Activated gamma-delta T cell treated with Interleukin-2 at 50 U/mL for 16 hours (primary cell): ENCODE results near the gene NR6A1.

Experiments used
- DNase-seq: peaks from one replicate; pipeline ENCODE4 v3.0.0-alpha.2; 2020

Gene NR6A1

GRCh38 chr9:124720429-124721108 lies 50.5 kb downstream of the NR6A1 start:
- DNase-seq, result no peak

- no peak for DNase-seq
Measured at GRCh38 chr9:124718928-124719327, 52.2 kb downstream of the NR6A1 start.

GRCh38 chr9:124717597-124717996 lies 53.5 kb downstream of the NR6A1 start:
- DNase-seq, result no peak

- no peak for DNase-seq
Measured at GRCh38 chr9:124716808-124717207, 54.3 kb downstream of the NR6A1 start.

- no peak for DNase-seq
Measured at GRCh38 chr9:124710766-124711165, 60.3 kb downstream of the NR6A1 start.

GRCh38 chr9:124709292-124709690 lies 61.8 kb downstream of the NR6A1 start:
- DNase-seq, result no peak

- no peak for DNase-seq
Measured at GRCh38 chr9:124708633-124709291, 62.3 kb downstream of the NR6A1 start.

GRCh38 chr9:124708074-124708473 lies 63.0 kb downstream of the NR6A1 start:
- DNase-seq, result no peak

- no peak for DNase-seq
Measured at GRCh38 chr9:124707666-124708065, 63.4 kb downstream of the NR6A1 start.

- DNase-seq, result no peak
Measured at GRCh38 chr9:124706685-124707084, 64.4 kb downstream of the NR6A1 start.

- no peak for DNase-seq
Measured at GRCh38 chr9:124699575-124699974, 71.5 kb downstream of the NR6A1 start.

- DNase-seq, result no peak
Measured at GRCh38 chr9:124698265-124698664, 72.8 kb downstream of the NR6A1 start.

GRCh38 chr9:124697326-124698200 lies 73.5 kb downstream of the NR6A1 start:
- DNase-seq, result no peak

- no peak for DNase-seq
Measured at GRCh38 chr9:124696101-124696500, 75.0 kb downstream of the NR6A1 start.

GRCh38 chr9:124695280-124695890 lies 75.7 kb downstream of the NR6A1 start:
- no peak for DNase-seq

- DNase-seq, result no peak
Measured at GRCh38 chr9:124694414-124695279, 76.5 kb downstream of the NR6A1 start.

GRCh38 chr9:124693403-124693802 lies 77.7 kb downstream of the NR6A1 start:
- DNase-seq, result no peak

- DNase-seq, result no peak
Measured at GRCh38 chr9:124688238-124688904, 82.7 kb downstream of the NR6A1 start.

GRCh38 chr9:124686918-124687317 lies 84.2 kb downstream of the NR6A1 start:
- no peak for DNase-seq

GRCh38 chr9:124685217-124685616 lies 85.9 kb downstream of the NR6A1 start:
- DNase-seq, result no peak

- DNase-seq, result no peak
Measured at GRCh38 chr9:124684169-124684568, 86.9 kb downstream of the NR6A1 start.

GRCh38 chr9:124683043-124683442 lies 88.1 kb downstream of the NR6A1 start:
- DNase-seq, result no peak
